Measurements from ENCODE around the gene STAT3.

The STAT3 gene

DNA sequence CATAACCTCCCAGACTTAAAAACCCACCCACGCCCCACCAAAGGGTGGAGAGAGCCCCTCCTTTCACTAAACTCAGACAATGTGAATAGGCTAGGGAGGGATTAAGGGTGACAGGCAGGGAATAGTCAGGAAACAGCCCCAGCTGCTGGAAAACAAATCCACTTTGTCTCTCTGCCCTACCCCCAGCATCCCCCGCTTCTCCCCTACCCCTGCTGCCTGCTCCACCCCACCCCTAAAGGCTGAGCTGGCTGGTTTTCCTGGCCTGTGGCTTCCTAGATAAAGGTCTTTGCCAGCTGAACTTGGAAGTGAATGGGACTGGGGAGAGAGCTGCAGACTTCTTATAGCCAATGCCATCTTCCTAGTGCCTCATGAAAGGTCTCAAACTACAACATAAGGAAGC lies 19.8 kb upstream of the STAT3 start:
- no peak overlapping the region for H3K4me3 ChIP-seq (replicated peaks in 1 of 2; ENCODE audit: low read depth in 2 of 2, low read length in 2 of 2)
- peak in 1 of 2 donors; percentile 69 for DNase-seq (ENCODE audit: low read depth in 2 of 2)
- TF ChIP-seq CTCF (IDR thresholded peaks at IDR 0.05; ENCODE audit: low read depth, low read length), result no peak

- peak; percentile 61 to 89 for DNase-seq (ENCODE audit: low read depth in 2 of 2)
- TF ChIP-seq CTCF (IDR thresholded peaks at IDR 0.05; ENCODE audit: low read depth, low read length), result no peak
- no peak overlapping the region for H3K4me3 ChIP-seq (replicated peaks in 1 of 2; ENCODE audit: low read depth in 2 of 2, low read length in 2 of 2)
Measured at GRCh38 chr17:42407289-42407836, 19.1 kb upstream of the STAT3 start.

- no peak overlapping the region for H3K4me3 ChIP-seq (replicated peaks in 1 of 2; ENCODE audit: low read depth in 2 of 2, low read length in 2 of 2)
- no peak for TF ChIP-seq CTCF (IDR thresholded peaks at IDR 0.05; ENCODE audit: low read depth, low read length)
- no peak for DNase-seq (ENCODE audit: low read depth in 2 of 2)
Measured at GRCh38 chr17:42406615-42407288, 18.5 kb upstream of the STAT3 start.

- H3K4me3 ChIP-seq (replicated peaks in 1 of 2; ENCODE audit: low read depth in 2 of 2, low read length in 2 of 2), result no peak overlapping the region
- DNase-seq (ENCODE audit: low read depth in 2 of 2), result peak; percentile 75 to 83
- peak; percentile 80 for TF ChIP-seq CTCF (IDR thresholded peaks at IDR 0.05; ENCODE audit: low read depth, low read length)
Measured at GRCh38 chr17:42405963-42406495, 17.8 kb upstream of the STAT3 start.

GRCh38 chr17:42405076-42405475 lies 16.8 kb upstream of the STAT3 start:
- H3K4me3 ChIP-seq (replicated peaks in 1 of 2; ENCODE audit: low read depth in 2 of 2, low read length in 2 of 2), result no peak overlapping the region
- no peak for DNase-seq (ENCODE audit: low read depth in 2 of 2)
- no peak for TF ChIP-seq CTCF (IDR thresholded peaks at IDR 0.05; ENCODE audit: low read depth, low read length)

- TF ChIP-seq CTCF (IDR thresholded peaks at IDR 0.05; ENCODE audit: low read depth, low read length), result no peak
- no peak overlapping the region for H3K4me3 ChIP-seq (replicated peaks in 1 of 2; ENCODE audit: low read depth in 2 of 2, low read length in 2 of 2)
- no peak for DNase-seq (ENCODE audit: low read depth in 2 of 2)
Measured at GRCh38 chr17:42404326-42405055, 16.2 kb upstream of the STAT3 start.

Data from cardiac fibroblast (primary cell).